Thymus (tissue), 11 donors: ENCODE data around the gene PLCB3. TPM values are rescaled to one million over a fixed set of nuclear protein-coding genes. Genes with fewer than 3 reads are reported as not detected.

Source experiments
- DNase-seq, 9 donors: peaks; one replicate each; pipeline ENCODE4 v3.0.0-alpha.2; 2013; ENCODE audit warnings: low spot score in 9 of 9, low read depth in 6 of 9, missing footprints in 1 of 9
- H3K27ac ChIP-seq, 2 donors: one replicate each; pipeline ENCODE4 v1.5.1; 2013; ENCODE audit warnings: control low read depth in 1 of 2, low read depth in 1 of 2, low read length in 1 of 2, mild to moderate bottlenecking in 1 of 2, moderate library complexity in 1 of 2
- H3K27me3 ChIP-seq, 2 donors: one replicate each; pipeline ENCODE4 v1.5.1; 2013; ENCODE audit warnings: low read length in 1 of 2; ENCODE audit not compliant: control insufficient read depth in 2 of 2, insufficient read depth in 1 of 2
- H3K36me3 ChIP-seq, 2 donors: one replicate each; pipeline ENCODE4 v1.5.1; 2013; ENCODE audit warnings: low read length in 1 of 2, mild to moderate bottlenecking in 1 of 2, moderate library complexity in 1 of 2; ENCODE audit not compliant: control insufficient read depth in 2 of 2, insufficient read depth in 2 of 2
- H3K4me1 ChIP-seq, 2 donors: one replicate each; pipeline ENCODE4 v1.5.1; 2013; ENCODE audit warnings: low read length in 2 of 2; ENCODE audit not compliant: control insufficient read depth in 2 of 2, insufficient read depth in 2 of 2
- H3K4me3 ChIP-seq, 2 donors: one replicate each; pipeline ENCODE4 v1.5.1; 2013; ENCODE audit warnings: low read length in 2 of 2, control low read depth in 1 of 2, mild to moderate bottlenecking in 1 of 2
- H3K9me3 ChIP-seq, 2 donors: one replicate each; pipeline ENCODE4 v1.5.1; 2013; ENCODE audit warnings: low read length in 1 of 2, mild to moderate bottlenecking in 1 of 2; ENCODE audit not compliant: control insufficient read depth in 2 of 2, insufficient read depth in 1 of 2
- WGBS: extraction: QIAGEN DNeasy Blood & Tissue Kit; methylation state at CpG from one replicate; pipeline ENCODE4 v1.1.7; 2013; 5-methylcytosine and 5-hydroxymethylcytosine counted together
- polyA plus RNA-seq: library from polyadenylated mRNA; stranded (reverse); fragments of 200-250 nt; gene quantifications from one replicate; pipeline ENCODE4 v1.2.3, GENCODE V29; 2013
- total RNA-seq: library from RNA; stranded (reverse); fragments of 120-200 nt; gene quantifications from one replicate; pipeline ENCODE4 v1.2.4, GENCODE V29; 2013
- donor health status: healthy.

The PLCB3 gene
- total and polyA plus RNA-seq, 2 donors = 5.8 to 7.3 TPM

- Histone ChIP-seq H3K36me3 (peaks cover 2 to 3% of the 10 kb centered on the region in 2 donors), H3K27me3 (peaks cover 0 to 16% of the 10 kb centered on the region in 2 donors), H3K4me3 (peak overlapping the region; percentile 64 to 75), H3K27ac (peak overlapping the region; percentile 77 to 94), H3K9me3 (peaks cover 0 to 11% of the 10 kb centered on the region in 2 donors), H3K4me1 (peaks cover 32 to 71% of the 10 kb centered on the region in 2 donors)
- WGBS = 4% methylated on average over 8 of the region's 8 CpGs
- peak in 1 of 9 donors; percentile 47 for DNase-seq
These were observed 20.4 kb upstream of the PLCB3 start for GRCh38 chr11:64230985-64231365.

- H3K4me3 ChIP-seq = no peak overlapping the region
These were observed 19.8 kb upstream of the PLCB3 start for GRCh38 chr11:64231546-64231945.

GRCh38 chr11:64232182-64232966 lies 19.0 kb upstream of the PLCB3 start:
- H3K27ac ChIP-seq = no peak overlapping the region
- no peak overlapping the region for H3K4me3 ChIP-seq
- DNase-seq = no peak
- peaks cover 0 to 16% of the 10 kb centered on the region in 2 donors for H3K27me3 ChIP-seq
- peaks cover 0 to 6% of the 10 kb centered on the region in 2 donors for H3K9me3 ChIP-seq
- H3K4me1 ChIP-seq = peaks cover 25 to 64% of the 10 kb centered on the region in 2 donors
- 97% methylated on average over 15 of the region's 15 CpGs for WGBS
- peaks cover 4 to 6% of the 10 kb centered on the region in 2 donors for H3K36me3 ChIP-seq

More at GRCh38 chr11:64231546-64231945, 19.8 kb upstream of the PLCB3 start:
- Histone ChIP-seq H3K27ac (no peak overlapping the region), H3K27me3 (peaks cover 0 to 16% of the 10 kb centered on the region in 2 donors), H3K9me3 (peaks cover 0 to 6% of the 10 kb centered on the region in 2 donors), H3K4me1 (peaks cover 32 to 67% of the 10 kb centered on the region in 2 donors), H3K36me3 (peaks cover 3% of the 10 kb centered on the region in 2 donors)
- no peak for DNase-seq
- WGBS = 93% methylated on average over 7 of the region's 7 CpGs

GRCh38 chr11:64232967-64233315 lies 18.4 kb upstream of the PLCB3 start:
- Histone ChIP-seq H3K4me3 (no peak overlapping the region), H3K36me3 (peaks cover 6 to 12% of the 10 kb centered on the region in 2 donors), H3K27me3 (peaks cover 0 to 16% of the 10 kb centered on the region in 2 donors), H3K27ac (no peak overlapping the region), H3K4me1 (peaks cover 23 to 66% of the 10 kb centered on the region in 2 donors), H3K9me3 (peaks cover 0 to 6% of the 10 kb centered on the region in 2 donors)
- DNase-seq = no peak
- WGBS = 97% methylated on average over 8 of the region's 8 CpGs

GRCh38 chr11:64233913-64234586 lies 17.3 kb upstream of the PLCB3 start, which contains the start of gene VEGFB:
TSS of gene VEGFB (plus strand) at chr11:64234584. CDS start at chr11:64234834, 250 bp downstream.
- peak in 1 of 9 donors; percentile 62 for DNase-seq
- WGBS = 15% methylated on average over 52 of the region's 62 CpGs
- H3K9me3 ChIP-seq = peaks cover 0 to 6% of the 10 kb centered on the region in 2 donors
- peaks cover 22 to 76% of the 10 kb centered on the region in 2 donors for H3K4me1 ChIP-seq
- peak within 1 kb of the TSS; percentile 46 to 72 for H3K4me3 ChIP-seq
- peaks cover 6 to 20% of the 10 kb centered on the region in 2 donors for H3K36me3 ChIP-seq
- peaks cover 0 to 16% of the 10 kb centered on the region in 2 donors for H3K27me3 ChIP-seq
- H3K27ac ChIP-seq = peak within 1 kb of the TSS in 1 of 2 donors; percentile 54

- 2% methylated on average over 80 of the region's 80 CpGs for WGBS
- H3K4me1 ChIP-seq = peaks cover 14 to 75% of the 10 kb centered on the region in 2 donors
- peaks cover 6 to 19% of the 10 kb centered on the region in 2 donors for H3K36me3 ChIP-seq
- peaks cover 0 to 6% of the 10 kb centered on the region in 2 donors for H3K9me3 ChIP-seq
- H3K4me3 ChIP-seq = peak overlapping the region; percentile 46 to 72
- H3K27ac ChIP-seq = peak overlapping the region in 1 of 2 donors; percentile 54
- H3K27me3 ChIP-seq = peaks cover 0 to 16% of the 10 kb centered on the region in 2 donors
- peak in 1 of 9 donors; percentile 69 for DNase-seq
These were observed 16.5 kb upstream of the PLCB3 start for GRCh38 chr11:64234647-64235379.

- H3K36me3 ChIP-seq = peaks cover 6 to 19% of the 10 kb centered on the region in 2 donors
- no peak overlapping the region for H3K27ac ChIP-seq
- peaks cover 0 to 12% of the 10 kb centered on the region in 2 donors for H3K27me3 ChIP-seq
- 96% methylated on average over 12 of the region's 12 CpGs for WGBS
- H3K9me3 ChIP-seq = peaks cover 0 to 3% of the 10 kb centered on the region in 2 donors
- peaks cover 13 to 76% of the 10 kb centered on the region in 2 donors for H3K4me1 ChIP-seq
- H3K4me3 ChIP-seq = peak overlapping the region; percentile 46 to 72
- no peak for DNase-seq
These were observed 15.7 kb upstream of the PLCB3 start for GRCh38 chr11:64235437-64236161.

- Histone ChIP-seq H3K4me3 (no peak overlapping the region), H3K27ac (peak overlapping the region; percentile 50 to 99), H3K36me3 (peaks cover 6 to 19% of the 10 kb centered on the region in 2 donors), H3K9me3 (peaks cover 0 to 9% of the 10 kb centered on the region in 2 donors), H3K27me3 (peaks cover 0 to 11% of the 10 kb centered on the region in 2 donors), H3K4me1 (peaks cover 14 to 66% of the 10 kb centered on the region in 2 donors)
- WGBS = 95% methylated on average over 12 of the region's 12 CpGs
- no peak for DNase-seq
These were observed 13.8 kb upstream of the PLCB3 start for GRCh38 chr11:64237484-64237951.
